ENCODE results near the gene LLCFC1.

The LLCFC1 gene

DNA sequence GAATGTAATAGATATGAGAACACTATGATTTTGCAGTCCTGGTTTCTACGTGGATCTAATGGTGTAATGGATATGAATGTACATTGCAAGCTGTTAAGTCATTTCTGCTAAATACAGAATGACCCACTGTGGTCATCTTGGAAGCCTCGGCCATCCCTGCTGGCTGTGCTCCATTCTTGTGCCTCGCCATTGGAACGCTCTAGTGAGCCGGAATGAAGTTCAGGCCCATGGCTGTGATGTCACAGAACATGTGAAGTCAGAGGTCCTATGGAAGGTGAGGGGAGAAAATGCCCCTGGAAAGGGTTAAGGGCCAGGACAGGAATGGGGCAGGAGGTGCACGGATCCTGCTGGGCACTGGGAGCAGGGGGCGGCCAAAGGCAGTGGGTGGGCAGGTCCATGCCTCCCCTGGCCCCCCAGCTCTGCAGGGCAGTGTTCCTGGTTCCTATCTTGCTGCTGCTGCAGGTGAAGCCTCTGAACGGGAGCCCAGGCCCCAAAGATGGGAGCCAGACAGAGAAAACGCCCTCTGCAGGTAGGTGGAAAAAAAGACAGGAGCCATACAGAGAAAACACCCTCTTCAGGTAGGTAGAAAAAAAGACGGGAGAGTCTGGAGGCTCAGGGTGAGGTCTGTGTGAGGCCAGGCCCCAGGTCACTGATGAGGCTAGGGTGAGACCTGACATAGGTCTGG lies at the start of gene LLCFC1:
TSS of gene LLCFC1 (plus strand) at position 259 of the 685 bp plus-strand sequence. CDS start at position 397, 138 bp downstream.
- no peaks in the 10 kb centered on the region for H3K36me3 Mint-ChIP-seq
- H3K4me1 Mint-ChIP-seq = no peaks in the 10 kb centered on the region
- no peaks in the 10 kb centered on the region for H3K9me3 Mint-ChIP-seq
- H3K27me3 Mint-ChIP-seq = peaks cover 37% of the 10 kb centered on the region
- H3K4me3 Mint-ChIP-seq = no peak within 1 kb of the TSS
- H3K27ac Mint-ChIP-seq = no peak within 1 kb of the TSS
- ATAC-seq = peak; percentile 34

DNA sequence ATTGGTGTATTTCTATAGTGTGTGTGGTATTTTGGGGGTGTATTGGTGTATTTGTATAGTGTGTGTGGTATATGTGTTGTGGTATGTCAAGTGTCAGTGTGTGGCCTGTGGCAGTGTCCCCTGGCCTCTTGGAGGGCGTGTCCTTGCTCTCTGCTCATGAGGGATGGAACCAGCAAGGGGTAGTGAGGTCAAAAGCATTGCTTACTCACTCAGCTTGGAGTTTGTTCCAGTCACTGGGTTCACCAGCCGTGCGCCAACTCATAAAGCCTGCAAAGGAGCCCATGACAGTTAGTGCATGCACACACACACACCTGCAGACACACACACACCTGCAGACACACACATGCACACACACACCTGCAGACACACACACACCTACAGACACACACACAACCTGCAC lies 49.5 kb upstream of the LLCFC1 start:
- Mint-ChIP-seq H3K9me3 (no peaks in the 10 kb centered on the region), H3K4me3 (no peak overlapping the region), H3K4me1 (no peaks in the 10 kb centered on the region), H3K27ac (no peak overlapping the region), H3K36me3 (no peaks in the 10 kb centered on the region), H3K27me3 (peaks cover 20% of the 10 kb centered on the region)
- no peak for ATAC-seq

DNA sequence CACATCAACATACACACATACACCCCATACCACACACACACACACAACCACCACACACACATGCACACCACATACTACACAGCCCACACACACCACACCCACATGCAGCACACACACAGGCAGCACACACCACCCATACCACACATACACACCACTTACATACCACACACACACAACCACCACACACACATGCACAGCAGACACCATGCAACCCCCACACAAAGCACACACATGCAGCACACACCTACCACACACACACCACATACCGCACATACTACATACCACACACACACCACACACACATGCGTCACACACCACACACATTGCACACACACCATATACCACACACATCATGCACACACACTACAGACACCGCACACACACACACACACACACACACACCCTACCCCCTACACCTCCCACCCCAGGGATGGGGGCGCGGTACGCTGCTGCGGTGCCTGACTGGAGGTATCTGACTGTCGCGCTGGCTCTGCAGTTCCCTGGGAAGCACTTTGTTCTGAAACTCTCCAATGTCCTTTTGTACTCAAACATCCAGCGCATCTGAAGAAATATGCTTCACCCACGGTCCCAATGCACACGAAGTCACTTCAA lies 48.3 kb upstream of the LLCFC1 start:
- ATAC-seq = no peak
- Mint-ChIP-seq H3K4me1 (no peaks in the 10 kb centered on the region), H3K36me3 (no peaks in the 10 kb centered on the region), H3K9me3 (no peaks in the 10 kb centered on the region), H3K4me3 (no peak overlapping the region), H3K27me3 (peaks cover 23% of the 10 kb centered on the region), H3K27ac (no peak overlapping the region)

DNA sequence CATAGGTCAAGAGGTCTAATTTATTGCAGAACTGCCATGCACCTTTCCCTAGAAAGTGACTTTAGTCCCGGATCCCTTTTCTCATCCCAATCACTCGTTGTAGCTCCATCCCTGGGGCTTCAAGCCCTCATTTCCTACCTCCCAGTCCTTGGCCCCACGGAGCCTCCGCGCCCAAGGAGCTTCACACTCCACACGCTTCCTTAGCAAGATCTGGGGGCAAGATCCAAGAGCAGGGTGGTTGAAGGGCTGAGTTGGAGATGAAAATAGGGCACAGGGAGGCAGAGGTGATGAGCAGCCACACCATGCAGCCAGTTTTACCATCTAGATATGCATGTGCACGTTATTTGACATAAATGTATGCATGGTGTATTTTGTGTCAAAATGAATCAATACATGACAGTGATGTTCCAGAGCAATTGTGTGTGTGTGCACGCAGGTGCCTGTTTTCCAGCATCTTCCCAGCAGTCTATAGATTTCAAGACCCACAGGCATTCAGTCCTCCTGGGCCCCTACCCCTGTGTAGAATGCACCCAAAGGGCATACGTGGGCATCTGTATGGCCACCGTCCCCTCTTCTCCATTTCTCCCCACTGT lies 47.7 kb upstream of the LLCFC1 start:
- H3K27me3 Mint-ChIP-seq = peaks cover 29% of the 10 kb centered on the region
- no peak overlapping the region for H3K27ac Mint-ChIP-seq
- H3K4me3 Mint-ChIP-seq = no peak overlapping the region
- no peaks in the 10 kb centered on the region for H3K9me3 Mint-ChIP-seq
- no peaks in the 10 kb centered on the region for H3K36me3 Mint-ChIP-seq
- ATAC-seq = no peak
- no peaks in the 10 kb centered on the region for H3K4me1 Mint-ChIP-seq

DNA sequence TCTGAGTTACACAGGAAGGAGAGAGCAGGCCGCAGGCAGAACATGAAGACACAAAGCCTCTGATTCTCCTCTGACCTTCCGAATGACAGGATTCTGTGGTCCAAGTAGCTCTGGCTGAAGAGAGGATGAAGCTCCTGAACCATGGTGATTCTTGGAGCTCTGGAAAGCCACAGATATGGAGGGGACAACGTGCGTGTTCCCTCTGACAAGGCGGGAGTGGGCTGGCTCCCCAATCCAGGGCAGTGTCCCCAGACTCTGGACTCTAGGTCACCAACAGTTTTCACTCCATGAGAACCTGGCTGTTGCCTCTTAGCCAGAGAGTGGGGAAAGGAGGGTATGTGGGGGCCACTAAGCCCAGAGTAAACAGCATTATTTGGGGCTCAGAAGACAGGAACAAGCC lies 46.3 kb upstream of the LLCFC1 start:
- no peak for ATAC-seq
- Mint-ChIP-seq H3K9me3 (no peaks in the 10 kb centered on the region), H3K4me1 (no peaks in the 10 kb centered on the region), H3K27me3 (peaks cover 42% of the 10 kb centered on the region), H3K27ac (no peak overlapping the region), H3K36me3 (no peaks in the 10 kb centered on the region), H3K4me3 (no peak overlapping the region)

DNA sequence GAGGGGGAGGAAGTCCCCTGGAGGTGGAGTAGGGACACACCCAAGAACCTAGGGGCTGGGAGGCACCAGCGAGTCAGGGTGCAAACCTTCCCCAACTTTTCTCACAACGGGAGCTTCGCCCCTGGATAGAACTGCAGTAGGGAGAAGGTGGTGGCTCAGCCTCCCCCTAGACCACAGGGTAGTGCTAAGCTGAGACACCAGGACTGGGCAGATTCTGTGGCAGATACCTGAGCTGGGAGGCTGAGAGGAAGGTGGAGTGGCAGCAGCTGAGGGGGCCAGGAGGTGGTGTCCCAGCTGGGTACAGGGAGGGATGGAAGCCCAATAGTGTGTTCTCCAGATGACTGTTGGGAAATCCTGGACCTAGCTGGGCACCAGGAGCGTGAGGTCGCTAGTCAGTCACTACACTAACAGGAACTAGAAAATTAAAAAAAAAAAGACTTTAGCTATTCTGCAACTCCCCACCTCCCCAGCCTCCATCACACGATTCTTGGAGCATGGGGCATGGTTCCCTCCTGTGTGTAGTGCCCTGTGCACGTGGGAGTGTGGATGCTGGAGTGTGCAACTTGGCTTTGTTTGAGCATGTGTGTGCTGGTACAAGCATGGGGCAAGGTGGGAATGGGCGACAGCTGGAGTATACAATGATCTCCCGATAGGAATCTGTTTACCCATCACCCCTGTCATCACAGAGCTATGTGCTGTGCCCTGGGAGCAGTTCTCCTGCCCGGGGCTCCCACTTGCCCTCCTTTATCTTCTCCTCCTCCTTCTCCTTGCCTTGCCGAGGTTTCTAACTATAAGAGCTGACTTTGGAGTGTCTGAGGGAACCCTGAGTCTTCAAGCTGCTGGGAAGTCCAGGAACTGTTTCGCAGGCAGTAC lies 44.9 kb upstream of the LLCFC1 start:
- Mint-ChIP-seq H3K4me3 (no peak overlapping the region), H3K9me3 (no peaks in the 10 kb centered on the region), H3K36me3 (no peaks in the 10 kb centered on the region), H3K27me3 (peaks cover 43% of the 10 kb centered on the region), H3K4me1 (no peaks in the 10 kb centered on the region), H3K27ac (no peak overlapping the region)
- ATAC-seq = no peak

DNA sequence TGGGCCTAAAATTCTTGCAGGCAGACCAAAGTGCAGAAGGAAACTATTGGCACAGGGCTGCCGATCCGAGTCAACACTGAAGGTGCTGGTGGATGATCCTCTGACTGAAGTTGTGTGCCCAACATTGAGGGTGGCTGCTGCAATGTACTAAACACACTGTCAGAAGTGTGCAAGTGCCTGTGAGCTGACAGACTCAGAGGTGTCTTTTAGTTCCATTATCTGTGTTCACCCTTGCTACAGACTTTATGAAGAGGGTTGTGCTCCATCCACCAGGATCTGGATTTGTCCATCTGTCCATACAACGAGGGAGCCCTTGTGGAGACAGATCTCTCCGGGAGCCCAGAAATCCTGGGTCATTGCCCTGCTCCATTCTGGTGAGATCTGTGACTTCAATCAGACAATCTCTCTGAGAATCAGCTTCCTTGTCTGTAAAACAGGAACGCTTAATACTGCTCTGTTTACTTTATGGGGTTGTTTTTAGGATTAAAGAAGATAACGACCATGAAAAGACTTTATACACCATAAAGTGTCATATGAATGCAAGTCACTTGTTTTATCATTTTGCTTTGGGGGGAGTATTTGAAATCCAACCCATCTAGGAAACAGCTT lies 44.2 kb upstream of the LLCFC1 start:
- peaks cover 43% of the 10 kb centered on the region for H3K27me3 Mint-ChIP-seq
- ATAC-seq = no peak

DNA sequence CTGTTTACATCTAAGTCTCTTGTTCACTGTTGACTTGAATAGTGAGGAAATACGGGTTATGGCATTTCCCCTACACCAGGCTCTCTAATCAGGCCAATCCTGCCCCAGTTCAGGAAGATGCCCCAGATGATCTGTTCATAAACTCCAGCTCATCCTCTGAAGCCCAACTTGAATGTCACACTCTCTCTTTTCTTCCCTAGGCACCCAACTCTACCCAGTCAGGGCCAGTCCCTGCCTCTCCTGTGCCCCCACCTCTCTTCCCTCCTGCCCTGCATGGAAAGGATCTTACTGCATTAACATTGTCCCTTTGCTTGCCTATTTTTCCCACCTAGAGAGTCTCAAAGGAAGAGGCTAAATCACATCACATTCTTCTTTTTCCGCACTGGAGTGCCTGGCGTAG lies 43.1 kb upstream of the LLCFC1 start:
- Mint-ChIP-seq H3K4me1 (no peaks in the 10 kb centered on the region), H3K36me3 (no peaks in the 10 kb centered on the region), H3K27me3 (peaks cover 36% of the 10 kb centered on the region), H3K9me3 (no peaks in the 10 kb centered on the region), H3K27ac (no peak overlapping the region), H3K4me3 (no peak overlapping the region)
- no peak for ATAC-seq

More for the DNA sequence above, 44.2 kb upstream of the LLCFC1 start:
- Mint-ChIP-seq H3K9me3 (no peaks in the 10 kb centered on the region), H3K27ac (no peak overlapping the region), H3K4me1 (no peaks in the 10 kb centered on the region), H3K36me3 (no peaks in the 10 kb centered on the region), H3K4me3 (no peak overlapping the region)

DNA sequence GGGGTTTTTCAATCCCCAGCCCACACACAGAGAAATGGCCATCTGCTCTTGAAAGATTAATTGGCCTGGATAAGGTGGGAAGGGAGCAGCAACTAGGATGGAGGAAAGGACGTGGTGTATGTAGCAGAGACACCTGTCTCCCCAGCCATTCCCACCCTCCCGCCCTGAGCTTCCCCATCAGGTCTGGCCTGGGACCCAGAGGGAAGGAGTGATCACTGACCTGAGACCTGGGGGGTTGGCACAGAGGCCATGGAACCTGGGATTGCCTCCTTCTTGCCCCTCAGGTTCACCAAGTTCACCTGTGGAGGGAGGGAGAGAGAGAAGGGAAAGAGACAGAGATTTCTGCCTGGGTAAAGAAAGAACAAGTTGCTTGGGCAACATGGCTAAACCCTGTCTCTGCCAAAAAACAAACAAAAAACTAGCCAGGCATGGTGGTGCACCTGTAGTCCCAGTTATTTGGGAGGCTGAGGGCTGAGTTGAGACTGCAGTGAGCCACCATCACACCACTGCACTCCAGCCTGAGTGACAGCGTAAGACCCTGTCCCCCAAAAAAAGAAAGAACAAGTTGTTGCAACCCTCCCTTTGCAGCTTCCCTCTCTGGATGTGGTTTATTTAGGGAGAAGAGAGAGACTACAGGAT lies 42.4 kb upstream of the LLCFC1 start:
- Mint-ChIP-seq H3K27ac (no peak overlapping the region), H3K4me1 (no peaks in the 10 kb centered on the region), H3K4me3 (no peak overlapping the region), H3K36me3 (no peaks in the 10 kb centered on the region), H3K27me3 (peaks cover 32% of the 10 kb centered on the region), H3K9me3 (no peaks in the 10 kb centered on the region)
- ATAC-seq = no peak

DNA sequence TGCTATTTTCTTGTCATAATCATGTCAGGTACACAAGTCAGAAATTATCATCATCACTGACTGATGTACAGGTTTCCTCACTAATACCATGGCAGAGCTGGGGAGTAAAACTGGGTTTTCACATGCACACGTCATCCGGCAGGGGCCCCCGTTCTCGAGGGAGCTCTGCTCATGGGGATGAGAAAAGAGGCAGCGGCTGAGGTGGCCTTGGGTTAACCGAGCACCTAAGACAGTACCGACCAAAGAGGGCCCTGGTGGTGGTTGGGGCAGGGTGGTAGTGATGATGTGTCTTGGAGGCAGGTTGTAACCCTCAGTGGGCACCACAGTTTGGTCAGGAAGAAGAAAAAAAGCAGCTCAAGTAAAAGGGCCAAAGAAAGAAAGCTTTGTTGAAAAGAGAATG lies 41.6 kb upstream of the LLCFC1 start:
- Mint-ChIP-seq H3K9me3 (no peaks in the 10 kb centered on the region), H3K36me3 (no peaks in the 10 kb centered on the region), H3K27ac (no peak overlapping the region), H3K4me1 (no peaks in the 10 kb centered on the region), H3K4me3 (no peak overlapping the region), H3K27me3 (peaks cover 32% of the 10 kb centered on the region)
- ATAC-seq = no peak

DNA sequence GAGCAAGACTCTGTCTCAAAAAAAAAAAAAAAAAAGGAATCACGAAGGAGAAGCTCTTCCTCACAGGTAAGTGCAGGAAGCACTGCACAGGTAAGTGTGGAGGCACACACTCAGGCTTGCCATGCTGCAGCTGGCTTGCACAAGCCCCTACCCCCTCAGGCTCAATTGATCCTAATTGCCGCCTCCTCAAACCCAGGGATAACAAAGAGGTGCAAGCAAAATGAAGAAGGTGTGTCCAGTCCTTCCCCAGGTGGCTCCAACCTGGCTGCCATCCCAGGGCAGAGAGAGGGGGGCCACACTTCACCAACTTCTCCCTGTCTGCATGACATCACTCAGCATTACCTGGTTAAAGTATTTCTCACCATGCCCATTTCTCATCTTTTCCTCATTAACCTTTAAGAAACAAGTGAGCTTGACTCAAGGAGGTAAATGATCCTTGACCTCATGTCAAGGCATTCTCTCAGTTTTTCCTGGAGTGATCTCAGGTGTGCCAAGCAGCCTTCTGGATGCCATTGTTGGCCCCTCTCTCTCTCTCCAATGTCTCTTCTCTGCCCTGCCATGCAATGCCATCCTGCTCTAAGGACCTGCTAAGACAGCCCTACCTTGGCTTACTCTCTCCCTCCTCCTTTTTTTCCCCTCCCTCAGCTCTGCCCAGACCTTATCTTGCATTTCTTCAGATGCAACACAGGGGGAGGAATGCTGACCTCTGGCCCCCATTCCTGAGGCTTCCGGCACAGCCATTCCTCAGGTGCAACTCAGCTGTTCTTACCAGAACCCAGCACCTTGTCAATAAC lies 40.7 kb upstream of the LLCFC1 start:
- H3K36me3 Mint-ChIP-seq = no peaks in the 10 kb centered on the region
- no peaks in the 10 kb centered on the region for H3K4me1 Mint-ChIP-seq
- no peak overlapping the region for H3K4me3 Mint-ChIP-seq
- no peak overlapping the region for H3K27ac Mint-ChIP-seq
- no peak for ATAC-seq
- peaks cover 32% of the 10 kb centered on the region for H3K27me3 Mint-ChIP-seq
- peaks cover 3% of the 10 kb centered on the region for H3K9me3 Mint-ChIP-seq

DNA sequence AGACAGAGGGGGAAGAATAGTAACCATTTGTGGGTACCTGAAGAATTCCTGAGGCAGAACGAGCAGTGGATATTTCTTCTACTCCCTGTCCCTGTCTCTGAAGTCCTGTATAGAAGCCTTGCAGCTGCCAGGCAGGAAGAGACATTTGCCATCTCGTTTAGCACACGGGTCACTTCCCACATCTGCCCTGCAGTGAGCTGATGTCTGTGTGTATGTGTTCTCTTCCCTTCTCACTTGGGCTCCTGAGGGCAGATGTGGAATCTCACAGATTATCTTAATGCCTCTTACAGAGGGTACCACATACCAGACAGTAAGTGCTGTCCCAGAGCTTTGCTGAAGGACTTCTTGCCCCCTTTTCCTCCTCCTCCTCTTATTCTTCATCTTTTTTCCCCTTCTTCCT lies 39.6 kb upstream of the LLCFC1 start:
- ATAC-seq = no peak
- H3K4me1 Mint-ChIP-seq = no peaks in the 10 kb centered on the region
- no peaks in the 10 kb centered on the region for H3K36me3 Mint-ChIP-seq
- H3K4me3 Mint-ChIP-seq = no peak overlapping the region
- H3K9me3 Mint-ChIP-seq = peaks cover 3% of the 10 kb centered on the region
- peaks cover 23% of the 10 kb centered on the region for H3K27me3 Mint-ChIP-seq
- H3K27ac Mint-ChIP-seq = no peak overlapping the region

DNA sequence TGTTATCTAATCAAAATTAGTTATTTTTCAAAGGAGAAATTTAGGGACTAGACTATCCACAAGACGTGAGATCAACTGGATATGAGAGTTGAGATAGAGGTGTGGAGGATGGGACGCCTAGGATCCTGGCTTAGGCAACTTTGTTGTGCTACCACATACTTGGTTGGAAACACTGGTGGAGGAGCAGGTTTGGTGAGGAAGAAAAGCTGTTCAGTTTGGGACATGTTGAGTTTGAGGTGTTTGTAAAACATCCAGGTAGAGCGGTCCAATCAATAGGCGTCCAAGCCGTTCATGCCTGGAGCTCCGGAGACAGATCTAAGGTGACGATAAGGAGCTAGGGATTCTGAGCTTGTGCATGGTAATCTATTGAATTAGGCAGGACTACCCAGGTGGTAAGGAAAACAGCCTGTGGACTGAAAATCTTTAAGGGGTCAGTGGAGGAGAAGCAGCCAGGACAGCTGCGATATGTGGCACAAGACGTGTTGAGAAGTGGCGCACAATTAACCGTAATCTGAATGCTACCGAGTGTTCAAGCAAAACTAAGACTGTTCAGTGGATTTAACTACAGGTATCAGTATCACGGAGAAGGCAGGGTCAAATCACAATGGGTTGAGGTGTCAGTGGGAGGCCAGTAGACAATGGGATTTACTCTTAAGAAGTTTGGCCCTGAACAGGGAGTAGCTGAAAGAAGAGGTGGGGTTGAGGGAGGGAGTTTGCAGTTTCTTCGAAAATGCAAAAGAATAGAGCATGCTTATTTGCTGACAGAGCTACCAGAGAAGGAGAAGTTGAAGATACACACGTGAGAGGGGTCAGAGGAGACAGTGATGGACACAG lies 37.6 kb upstream of the LLCFC1 start:
- no peak for ATAC-seq
- no peaks in the 10 kb centered on the region for H3K36me3 Mint-ChIP-seq
- no peak overlapping the region for H3K27ac Mint-ChIP-seq

More for the DNA sequence above, 37.6 kb upstream of the LLCFC1 start:
- Mint-ChIP-seq H3K4me3 (no peak overlapping the region), H3K27me3 (peaks cover 14% of the 10 kb centered on the region), H3K4me1 (no peaks in the 10 kb centered on the region), H3K9me3 (peaks cover 6% of the 10 kb centered on the region)
